WERI-Rb-1 (cell line): ENCODE results near the gene MAP2K7.

ENCODE experiments used
- DNase-seq: peaks from one replicate; pipeline ENCODE4 v3.0.0-alpha.2; 2020
- H3K27ac ChIP-seq: fragments of 250-450 bp; sonication (Bioruptor Pico); 2 replicates; pipeline ENCODE4 v1.5.1; 2020; ENCODE audit warnings: mild to moderate bottlenecking, moderate library complexity
- H3K27me3 ChIP-seq: fragments of 250-450 bp; sonication (Bioruptor Pico); 2 replicates; pipeline ENCODE4 v1.5.1; 2021; ENCODE audit warnings: mild to moderate bottlenecking, low read depth, moderate library complexity; ENCODE audit not compliant: insufficient read depth, severe bottlenecking
- H3K36me3 ChIP-seq: fragments of 250-450 bp; sonication (Bioruptor Pico); 2 replicates; pipeline ENCODE4 v1.5.1; 2020; ENCODE audit warnings: mild to moderate bottlenecking, moderate library complexity
- H3K4me3 ChIP-seq: 2 replicates; pipeline ENCODE4 v1.5.1; 2011; ENCODE audit warnings: low read depth, mild to moderate bottlenecking, control low read depth, low read length
- H3K9me3 ChIP-seq: fragments of 250-450 bp; sonication (Bioruptor Pico); 2 replicates; pipeline ENCODE4 v1.5.1; 2021; ENCODE audit warnings: mild to moderate bottlenecking, moderate library complexity; ENCODE audit not compliant: severe bottlenecking
- TF ChIP-seq, protein P1 (sequence below): IDR thresholded peaks from 2 replicates; pipeline ENCODE4 v1.5.1; 2011; ENCODE audit warnings: low read depth, mild to moderate bottlenecking, control low read depth, inconsistent platforms, low read length

The MAP2K7 gene

DNA sequence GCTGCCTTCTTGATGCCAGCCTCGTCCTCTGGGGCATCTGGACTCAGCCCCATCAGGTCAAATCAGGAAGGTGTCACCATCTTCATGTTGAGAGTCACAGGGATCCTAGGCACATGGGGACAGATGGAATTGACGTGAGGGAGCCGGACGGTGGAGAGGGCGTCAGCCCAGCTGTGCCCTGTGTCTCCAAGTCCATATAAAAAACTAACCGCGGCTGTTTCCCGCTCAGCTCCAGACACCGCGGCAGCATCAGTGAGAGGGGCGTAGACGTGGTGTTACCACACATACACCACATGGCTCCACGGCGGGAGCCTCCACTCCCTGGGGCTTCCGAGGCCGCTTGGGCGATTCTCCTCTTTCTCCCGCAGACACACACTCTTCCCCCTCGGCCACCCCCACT lies 23.8 kb upstream of the MAP2K7 start:
- Histone ChIP-seq H3K4me3 (no peak overlapping the region), H3K36me3 (no peaks in the 10 kb centered on the region), H3K9me3 (peaks cover 2% of the 10 kb centered on the region), H3K27me3 (no peaks in the 10 kb centered on the region), H3K27ac (no peak overlapping the region)
- DNase-seq = no peak
- TF ChIP-seq, protein P1, sequence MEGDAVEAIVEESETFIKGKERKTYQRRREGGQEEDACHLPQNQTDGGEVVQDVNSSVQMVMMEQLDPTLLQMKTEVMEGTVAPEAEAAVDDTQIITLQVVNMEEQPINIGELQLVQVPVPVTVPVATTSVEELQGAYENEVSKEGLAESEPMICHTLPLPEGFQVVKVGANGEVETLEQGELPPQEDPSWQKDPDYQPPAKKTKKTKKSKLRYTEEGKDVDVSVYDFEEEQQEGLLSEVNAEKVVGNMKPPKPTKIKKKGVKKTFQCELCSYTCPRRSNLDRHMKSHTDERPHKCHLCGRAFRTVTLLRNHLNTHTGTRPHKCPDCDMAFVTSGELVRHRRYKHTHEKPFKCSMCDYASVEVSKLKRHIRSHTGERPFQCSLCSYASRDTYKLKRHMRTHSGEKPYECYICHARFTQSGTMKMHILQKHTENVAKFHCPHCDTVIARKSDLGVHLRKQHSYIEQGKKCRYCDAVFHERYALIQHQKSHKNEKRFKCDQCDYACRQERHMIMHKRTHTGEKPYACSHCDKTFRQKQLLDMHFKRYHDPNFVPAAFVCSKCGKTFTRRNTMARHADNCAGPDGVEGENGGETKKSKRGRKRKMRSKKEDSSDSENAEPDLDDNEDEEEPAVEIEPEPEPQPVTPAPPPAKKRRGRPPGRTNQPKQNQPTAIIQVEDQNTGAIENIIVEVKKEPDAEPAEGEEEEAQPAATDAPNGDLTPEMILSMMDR = no peak

DNA sequence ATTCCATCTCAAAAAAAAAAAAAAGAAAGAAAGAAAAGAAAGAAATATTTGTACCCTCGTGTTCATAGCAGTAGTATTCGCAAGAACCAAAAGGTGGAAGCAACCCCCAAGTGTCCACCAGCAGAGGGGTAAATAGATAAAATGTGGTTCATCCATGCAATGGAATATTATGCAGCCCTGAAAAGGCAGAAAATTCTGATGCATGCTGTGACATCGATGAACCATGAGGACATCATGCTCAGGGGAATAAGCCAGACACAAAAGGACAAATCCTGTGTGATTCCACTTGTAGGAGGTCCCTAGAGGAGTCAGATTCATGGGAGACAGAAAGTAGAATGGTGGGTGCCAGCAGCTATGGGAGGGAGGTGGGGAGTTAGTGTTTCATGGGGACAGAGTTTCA lies 21.8 kb upstream of the MAP2K7 start:
- H3K27me3 ChIP-seq = no peaks in the 10 kb centered on the region
- TF ChIP-seq, protein P1 = no peak
- H3K9me3 ChIP-seq = peaks cover 2% of the 10 kb centered on the region
- H3K4me3 ChIP-seq = no peak overlapping the region
- no peaks in the 10 kb centered on the region for H3K36me3 ChIP-seq
- DNase-seq = no peak
- no peak overlapping the region for H3K27ac ChIP-seq

DNA sequence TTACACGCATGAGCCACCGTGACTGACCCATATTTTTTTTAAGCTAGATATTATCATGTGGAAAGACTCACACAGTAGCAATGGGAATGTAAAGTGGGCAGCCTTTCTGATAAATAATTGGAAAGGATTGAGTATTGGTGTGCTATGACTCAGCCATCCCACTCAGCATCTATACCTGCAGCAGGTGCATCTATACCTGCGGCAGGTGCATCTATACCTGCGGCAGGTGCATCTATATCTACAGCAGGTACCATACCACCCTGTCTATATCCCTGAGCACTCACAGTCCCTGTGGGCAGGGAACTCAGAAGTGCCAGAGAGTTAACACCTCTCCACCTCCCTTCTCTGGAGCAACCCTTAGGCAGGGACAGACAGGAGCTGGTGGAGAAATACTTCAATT lies 20.6 kb upstream of the MAP2K7 start:
- no peaks in the 10 kb centered on the region for H3K27me3 ChIP-seq
- no peak for DNase-seq
- no peaks in the 10 kb centered on the region for H3K36me3 ChIP-seq
- H3K4me3 ChIP-seq = no peak overlapping the region
- no peak overlapping the region for H3K27ac ChIP-seq
- TF ChIP-seq, protein P1 = no peak
- H3K9me3 ChIP-seq = peaks cover 2% of the 10 kb centered on the region

DNA sequence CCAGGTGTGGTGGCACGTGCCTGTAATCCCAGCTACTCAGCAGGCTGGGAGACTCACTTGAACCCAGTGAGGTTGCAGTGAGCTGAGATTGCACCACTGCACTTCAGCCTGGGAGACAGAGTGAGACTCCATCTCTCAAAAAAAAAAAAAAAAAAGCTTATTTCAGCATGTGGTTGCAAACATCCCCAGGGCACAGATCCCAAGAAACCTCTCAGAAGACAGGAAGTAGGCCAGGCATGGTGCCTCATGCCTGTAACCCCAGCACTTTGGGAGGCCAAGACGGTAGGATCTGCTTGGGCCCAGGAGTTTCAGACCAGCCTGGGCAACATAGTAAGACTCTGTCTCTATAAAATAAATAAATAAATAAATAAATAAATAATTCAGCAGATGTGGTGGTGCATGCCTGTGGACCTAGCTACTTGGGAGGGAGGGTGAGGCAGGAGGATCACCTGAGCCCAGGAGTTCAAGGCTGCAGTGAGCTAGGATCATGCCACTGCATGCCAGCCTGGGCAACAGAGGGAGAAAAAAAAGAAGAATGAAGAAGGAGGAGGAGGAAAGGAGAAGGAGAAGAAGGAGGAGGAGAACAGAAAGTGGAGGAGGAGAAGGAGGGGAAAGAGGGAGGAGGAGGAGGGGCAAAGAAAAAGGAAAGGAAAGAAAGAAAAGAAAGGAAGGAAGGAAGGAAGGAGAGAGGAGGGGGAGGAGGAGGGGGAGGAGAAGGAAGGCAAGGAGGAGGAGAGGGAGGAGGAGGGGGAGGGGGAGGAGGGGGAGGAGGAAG lies 19.7 kb upstream of the MAP2K7 start:
- DNase-seq = no peak
- Histone ChIP-seq H3K27ac (no peak overlapping the region), H3K9me3 (peaks cover 2% of the 10 kb centered on the region), H3K36me3 (no peaks in the 10 kb centered on the region), H3K27me3 (no peaks in the 10 kb centered on the region), H3K4me3 (no peak overlapping the region)
- TF ChIP-seq, protein P1 = no peak

DNA sequence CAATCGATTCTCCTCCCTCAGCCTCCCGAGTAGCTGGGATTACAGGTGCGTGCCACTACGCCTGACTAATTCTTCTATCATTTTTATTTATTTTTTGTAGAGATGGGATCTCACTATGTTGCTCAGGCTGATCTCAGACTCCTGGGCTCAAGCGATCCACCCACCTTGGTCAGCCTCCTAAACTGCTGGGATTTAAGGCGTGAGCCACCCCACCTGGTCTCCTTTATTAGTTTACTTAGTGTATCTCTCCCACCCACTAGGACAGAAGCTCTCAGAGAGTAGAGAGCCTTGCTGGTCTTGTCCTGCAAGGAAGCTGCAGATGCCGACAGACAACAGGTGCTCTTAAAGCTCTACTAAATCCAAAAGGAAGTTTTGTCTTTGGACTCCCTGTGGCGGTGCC lies 17.9 kb upstream of the MAP2K7 start:
- Histone ChIP-seq H3K9me3 (peaks cover 2% of the 10 kb centered on the region), H3K36me3 (no peaks in the 10 kb centered on the region), H3K27me3 (no peaks in the 10 kb centered on the region), H3K27ac (no peak overlapping the region), H3K4me3 (no peak overlapping the region)
- DNase-seq = no peak
- TF ChIP-seq, protein P1 = no peak
